Endothelial cell of umbilical vein (primary cell): ENCODE data around the gene DESI2. TPM values are rescaled to one million over a fixed set of nuclear protein-coding genes. Genes with fewer than 3 reads are reported as not detected.

Source experiments
- BruUV-seq: library from RNA; stranded (reverse); fragments of 400-500 nt; replicated peaks from 2 replicates; lab custom pipeline; 2021; lab: Mats Ljungman, UMichigan
- CTCF ChIA-PET: fragments of 300-600, 350-600 bp; sonication (Branson Sonifier 250); formaldehyde crosslinking; loops from one replicate; lab custom pipeline; 2021; ENCODE audit warnings: antibody characterized with exemption, inconsistent platforms; lab: Charles Lee
- POLR2A ChIA-PET: fragments of 300-600, 350-600 bp; sonication (Branson Sonifier 250); formaldehyde crosslinking; loops from one replicate; lab custom pipeline; 2021; ENCODE audit warnings: antibody characterized with exemption, inconsistent platforms; lab: Charles Lee
- DNase-seq: peaks from one replicate; pipeline ENCODE4 v3.0.0-alpha.2; 2011; ENCODE audit warnings: low read depth, low spot score
- FAIRE-seq: peaks from 2 replicates; lab custom pipeline; 2011; peaks lifted over from hg19 to GRCh38; lab: Jason Lieb, UNC
- H2AFZ ChIP-seq: 2 replicates; pipeline ENCODE4 v1.6.0; 2012; ENCODE audit warnings: low read depth, low read length, control low read depth, inconsistent platforms
- H3K27ac ChIP-seq: 2 replicates; pipeline ENCODE4 v1.5.1; 2011; ENCODE audit warnings: low read depth, mild to moderate bottlenecking, control low read depth, low read length, moderate library complexity; ENCODE audit not compliant: insufficient read depth
- H3K27me3 ChIP-seq, 2 experiments: 2 replicates each; pipeline versions ENCODE4 v1.6.0 to v1.6.1; 2011; ENCODE audit warnings: low read length in 2 of 2, mixed read lengths in 1 of 2; ENCODE audit not compliant: control insufficient read depth in 2 of 2, insufficient read depth in 2 of 2
- H3K36me3 ChIP-seq, 2 experiments: 2 replicates in 1 of 2; 3 replicates in 1 of 2; pipeline ENCODE4 v1.5.1; 2011; ENCODE audit warnings: low read length in 2 of 2, mild to moderate bottlenecking in 1 of 2, moderate library complexity in 1 of 2; ENCODE audit not compliant: control insufficient read depth in 2 of 2, insufficient read depth in 2 of 2; ENCODE audit errors: extremely low read depth in 1 of 2
- H3K4me1 ChIP-seq: 3 replicates; pipeline ENCODE4 v1.5.1; 2011; ENCODE audit warnings: mild to moderate bottlenecking, low read length; ENCODE audit not compliant: control insufficient read depth, insufficient read depth; ENCODE audit errors: extremely low read depth
- H3K4me2 ChIP-seq: 2 replicates; pipeline ENCODE4 v1.6.1; 2011; ENCODE audit warnings: low read length, control low read depth, mixed read lengths; ENCODE audit not compliant: insufficient read depth
- H3K4me3 ChIP-seq, 3 experiments: fragments of 200-600 bp in 1 of 3; sonication (generic), shearing (Covaris generic) in 1 of 3; replicated peaks in 1 of 3; 2 replicates each; pipeline ENCODE4 v1.5.1; 2011 to 2016; ENCODE audit warnings: control low read depth in 3 of 3, low read length in 3 of 3, mild to moderate bottlenecking in 2 of 3, inconsistent platforms in 1 of 3, low read depth in 1 of 3, moderate library complexity in 1 of 3; ENCODE audit not compliant: insufficient read depth in 1 of 3
- H3K79me2 ChIP-seq: 2 replicates; pipeline ENCODE4 v1.6.0; 2012; ENCODE audit warnings: low read length, inconsistent platforms; ENCODE audit not compliant: control insufficient read depth, insufficient read depth
- H3K9ac ChIP-seq: replicated peaks from 2 replicates; pipeline ENCODE3; 2011; ENCODE audit warnings: low read length, control low read depth; ENCODE audit not compliant: insufficient read depth; ENCODE audit errors: extremely low read depth
- H3K9me1 ChIP-seq: replicated peaks from 3 replicates; pipeline ENCODE4 v1.6.0; 2011; ENCODE audit warnings: mild to moderate bottlenecking, low read length; ENCODE audit not compliant: control insufficient read depth, insufficient read depth; ENCODE audit errors: extremely low read depth
- H3K9me3 ChIP-seq: replicated peaks from 2 replicates; pipeline ENCODE4 v1.5.1; 2012; ENCODE audit warnings: low read length, inconsistent platforms; ENCODE audit not compliant: control insufficient read depth, insufficient read depth
- H4K20me1 ChIP-seq: replicated peaks from 2 replicates; pipeline ENCODE3; 2011; ENCODE audit warnings: mild to moderate bottlenecking, low read length; ENCODE audit not compliant: control insufficient read depth, insufficient read depth; ENCODE audit errors: extremely low read depth
- EZH2 ChIP-seq: IDR thresholded peaks from 2 replicates; pipeline ENCODE4 v1.6.1; 2012; ENCODE audit warnings: borderline replicate concordance, low read depth, mild to moderate bottlenecking, moderate library complexity, low read length, inconsistent platforms; ENCODE audit not compliant: severe bottlenecking
- FOS ChIP-seq: IDR thresholded peaks from 2 replicates; pipeline ENCODE4 v1.6.1; 2011; ENCODE audit warnings: mild to moderate bottlenecking, low read length, moderate library complexity, borderline replicate concordance; ENCODE audit not compliant: insufficient read depth
- GATA2 ChIP-seq: IDR thresholded peaks from 2 replicates; pipeline ENCODE4 v1.7.0; 2011; ENCODE audit warnings: low read depth, mild to moderate bottlenecking, moderate library complexity, mixed read lengths, low read length; ENCODE audit not compliant: insufficient read length, insufficient read depth
- JUN ChIP-seq: IDR thresholded peaks from 2 replicates; pipeline ENCODE4 v1.6.1; 2011; ENCODE audit warnings: borderline replicate concordance, low read depth; ENCODE audit not compliant: insufficient read length, insufficient read depth
- MYC ChIP-seq: IDR thresholded peaks from one replicate; pipeline ENCODE4 v1.6.1; 2011; ENCODE audit warnings: mild to moderate bottlenecking, low read depth, low read length
- POLR2A ChIP-seq: IDR thresholded peaks from 2 replicates; pipeline ENCODE4 v1.6.1; 2012; ENCODE audit warnings: low read depth, mild to moderate bottlenecking, control low read depth, low read length
- POLR2AphosphoS5 ChIP-seq: IDR thresholded peaks from 2 replicates; pipeline ENCODE4 v1.6.1; 2012; ENCODE audit warnings: low read depth, mild to moderate bottlenecking, control low read depth, low read length, moderate library complexity; ENCODE audit not compliant: insufficient read depth
- dilution Hi-C: fragments of 300-500 bp; cut with MboI; formaldehyde crosslinking; loops from one replicate; pipeline ENCODE4 v1.15.0; 2019; ENCODE audit warnings: low sequenced_read_pairs; ENCODE audit not compliant: extremely low pct_ligation_motif_present
- intact Hi-C: fragments of 100-400 bp; cut with micrococcal nuclease; formaldehyde crosslinking; loops from one replicate; pipeline ENCODE4 v1.10.0; 2022
- polyA plus RNA-seq, 4 experiments: library from polyadenylated mRNA; depleted of rRNA in 3 of 4; stranded (reverse) in 3 of 4; unstranded in 1 of 4; fragments of >200 nt; gene quantifications; 2 replicates each; pipeline versions ENCODE4 v1.2.1 to v1.2.3, GENCODE V29; 2011 to 2012; ENCODE audit warnings: missing spikeins in 1 of 4
- total RNA-seq: library from RNA; stranded (reverse); gene quantifications from 2 replicates; pipeline ENCODE4 v1.2.3, GENCODE V29; 2021
- TF ChIP-seq, protein P1 (sequence below): IDR thresholded peaks from 2 replicates; pipeline ENCODE4 v1.6.1; 2011; ENCODE audit not compliant: insufficient read depth, insufficient read length
- TF ChIP-seq, protein P2 (sequence below), 2 donors: IDR thresholded peaks; 1 replicate in 1 of 2; 2 replicates in 1 of 2; pipeline ENCODE4 v1.5.1; 2011; ENCODE audit warnings: low read length in 2 of 2, mild to moderate bottlenecking in 2 of 2, moderate library complexity in 2 of 2, control low read depth in 1 of 2, inconsistent platforms in 1 of 2, low read depth in 1 of 2; ENCODE audit not compliant: insufficient read depth in 1 of 2; ENCODE audit errors: extremely low read depth in 1 of 2

Gene DESI2
- total and polyA plus RNA-seq, 2 donors (not counting 3 experiments of a cell fraction or from before 2014, with no cell fraction given): 22.9 to 37.2 TPM

DNA sequence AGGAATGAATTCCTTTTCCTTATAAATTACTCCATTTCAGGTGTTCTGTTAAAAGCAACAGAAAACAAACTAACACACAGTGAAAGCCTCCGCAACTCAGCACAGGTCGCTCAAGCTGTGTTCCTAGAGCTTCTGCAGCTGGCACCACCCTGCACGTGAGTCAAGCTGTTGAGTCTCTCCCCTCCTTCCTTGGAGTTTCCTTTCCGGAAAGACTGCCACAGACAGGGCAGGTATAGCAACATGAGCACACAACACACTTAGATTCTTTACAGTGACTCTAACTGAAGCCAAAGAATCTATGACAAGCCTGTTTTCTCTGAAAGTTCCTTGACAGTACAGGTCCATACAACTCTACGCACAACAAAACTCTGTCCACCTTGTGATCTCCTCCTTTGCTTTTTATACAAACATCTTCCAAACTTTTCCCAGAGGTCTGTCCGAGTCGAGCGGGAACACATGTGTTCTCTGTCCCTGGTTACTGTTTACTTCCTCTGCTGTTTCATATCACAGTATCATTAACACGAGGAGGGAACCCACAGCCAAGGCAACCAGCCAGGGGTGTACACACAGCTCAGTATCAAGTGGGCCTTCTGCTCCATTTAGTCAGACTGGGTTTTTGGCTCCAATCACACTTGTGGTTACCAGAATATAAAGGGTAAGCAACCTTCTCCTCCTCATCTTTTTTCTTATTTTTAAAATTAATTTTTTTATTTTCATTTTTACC is 38.7 kb upstream of the DESI2 start:
- Histone ChIP-seq H3K9me1 (no peaks in the 10 kb centered on the region), H3K79me2 (no peaks in the 10 kb centered on the region), H3K4me3 (no peak overlapping the region), H2AFZ (no peak overlapping the region), H3K4me1 (no peaks in the 10 kb centered on the region), H3K27ac (no peak overlapping the region), H3K4me2 (no peak overlapping the region), H3K36me3 (no peaks in the 10 kb centered on the region), H4K20me1 (no peaks in the 10 kb centered on the region), H3K9me3 (no peaks in the 10 kb centered on the region), H3K9ac (no peak overlapping the region), H3K27me3 (no peaks in the 10 kb centered on the region)
- intact Hi-C loops (no loop called here), dilution Hi-C loops (no loop called here)
- no peak for FAIRE-seq
- no peak for DNase-seq
- POLR2A ChIA-PET: no interaction called here
- no peak for TF ChIP-seq FOS
- no peak for TF ChIP-seq POLR2AphosphoS5
- no peak for TF ChIP-seq GATA2
- TF ChIP-seq, protein P1, sequence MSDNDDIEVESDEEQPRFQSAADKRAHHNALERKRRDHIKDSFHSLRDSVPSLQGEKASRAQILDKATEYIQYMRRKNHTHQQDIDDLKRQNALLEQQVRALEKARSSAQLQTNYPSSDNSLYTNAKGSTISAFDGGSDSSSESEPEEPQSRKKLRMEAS: no peak
- TF ChIP-seq, protein P2, sequence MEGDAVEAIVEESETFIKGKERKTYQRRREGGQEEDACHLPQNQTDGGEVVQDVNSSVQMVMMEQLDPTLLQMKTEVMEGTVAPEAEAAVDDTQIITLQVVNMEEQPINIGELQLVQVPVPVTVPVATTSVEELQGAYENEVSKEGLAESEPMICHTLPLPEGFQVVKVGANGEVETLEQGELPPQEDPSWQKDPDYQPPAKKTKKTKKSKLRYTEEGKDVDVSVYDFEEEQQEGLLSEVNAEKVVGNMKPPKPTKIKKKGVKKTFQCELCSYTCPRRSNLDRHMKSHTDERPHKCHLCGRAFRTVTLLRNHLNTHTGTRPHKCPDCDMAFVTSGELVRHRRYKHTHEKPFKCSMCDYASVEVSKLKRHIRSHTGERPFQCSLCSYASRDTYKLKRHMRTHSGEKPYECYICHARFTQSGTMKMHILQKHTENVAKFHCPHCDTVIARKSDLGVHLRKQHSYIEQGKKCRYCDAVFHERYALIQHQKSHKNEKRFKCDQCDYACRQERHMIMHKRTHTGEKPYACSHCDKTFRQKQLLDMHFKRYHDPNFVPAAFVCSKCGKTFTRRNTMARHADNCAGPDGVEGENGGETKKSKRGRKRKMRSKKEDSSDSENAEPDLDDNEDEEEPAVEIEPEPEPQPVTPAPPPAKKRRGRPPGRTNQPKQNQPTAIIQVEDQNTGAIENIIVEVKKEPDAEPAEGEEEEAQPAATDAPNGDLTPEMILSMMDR (IDR thresholded peaks at IDR 0.05; ENCODE audit: extremely low read depth in 1 of 2, insufficient read depth in 1 of 2, low read depth in 1 of 2, low read length in 2 of 2): no peak
- no peak for TF ChIP-seq EZH2
- no peak for TF ChIP-seq MYC
- TF ChIP-seq JUN: no peak
- TF ChIP-seq POLR2A: no peak
- CTCF ChIA-PET: interaction anchor here (1.2 kb wide), 1 partner anchor 182 kb away, joined by 3 read pairs; no protein-coding TSS in a partner anchor
- no TSS peak for BruUV-seq
